ACC112 (cell line): Measurements from ENCODE around the gene AURKA.
A peak's percentile ranks its signal among the peaks of the same experiment; 100 is the strongest.

Source experiments
- H2AFZ ChIP-seq: fragments of 200-600 bp; sonication (generic); one replicate; pipeline ENCODE4 v1.6.0; 2017; ENCODE audit warnings: antibody characterized with exemption, low read length; ENCODE audit not compliant: unreplicated experiment
- H3K27ac ChIP-seq: fragments of 200-600 bp; sonication (generic); 2 replicates; pipeline ENCODE4 v1.5.1; 2014; ENCODE audit warnings: low read depth, mild to moderate bottlenecking, antibody characterized with exemption, low read length, moderate library complexity
- H3K27me3 ChIP-seq: fragments of 200-600 bp; sonication (generic); 2 replicates; pipeline ENCODE4 v1.6.1; 2014; ENCODE audit warnings: mild to moderate bottlenecking, antibody characterized with exemption, low read length, moderate library complexity, mixed read lengths; ENCODE audit not compliant: insufficient read depth
- H3K36me3 ChIP-seq: fragments of 200-600 bp; sonication (generic); 2 replicates; pipeline ENCODE4 v1.6.1; 2016; ENCODE audit warnings: mild to moderate bottlenecking, antibody characterized with exemption, low read length, moderate library complexity, mixed read lengths; ENCODE audit not compliant: insufficient read depth
- H3K4me1 ChIP-seq: fragments of 200-600 bp; sonication (generic); one replicate; pipeline ENCODE4 v1.6.1; 2016; ENCODE audit warnings: low read length, mixed read lengths; ENCODE audit not compliant: insufficient read depth, unreplicated experiment, control insufficient read depth
- H3K4me3 ChIP-seq: fragments of 200-600 bp; sonication (generic); 2 replicates; pipeline ENCODE4 v1.5.1; 2014; ENCODE audit warnings: mild to moderate bottlenecking, low read depth, low read length
- H3K79me2 ChIP-seq: fragments of 200-600 bp; sonication (generic); one replicate; pipeline ENCODE4 v1.6.0; 2016; ENCODE audit warnings: low read length; ENCODE audit not compliant: control insufficient read depth, unreplicated experiment, insufficient read depth

AURKA gene

DNA sequence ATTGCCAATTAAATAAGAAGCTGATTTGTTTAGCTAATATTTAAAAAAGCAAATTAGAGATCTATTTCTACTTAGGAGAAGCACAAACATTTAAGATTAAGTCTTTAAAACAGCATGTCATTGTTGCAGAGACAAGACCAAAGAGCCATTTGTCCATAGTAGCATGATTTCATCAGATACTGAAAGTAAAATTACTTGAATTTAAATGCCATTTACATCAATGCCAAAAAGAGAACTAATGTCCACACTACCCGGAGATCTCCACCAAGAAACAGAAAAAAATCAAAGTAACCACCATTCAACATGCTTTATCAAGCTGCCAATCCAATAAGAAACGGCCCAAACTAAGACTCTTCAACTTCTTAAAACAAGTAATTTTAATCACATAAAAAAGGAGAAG lies 15.7 kb downstream of the AURKA start:
- H3K27me3 ChIP-seq, result no peaks in the 10 kb centered on the region
- peaks cover 12% of the 10 kb centered on the region for H3K4me1 ChIP-seq
- no peak overlapping the region for H3K4me3 ChIP-seq
- no peak overlapping the region for H3K27ac ChIP-seq
- peaks cover 41% of the 10 kb centered on the region for H3K36me3 ChIP-seq
- peaks cover 83% of the 10 kb centered on the region for H3K79me2 ChIP-seq
- no peak overlapping the region for H2AFZ ChIP-seq

DNA sequence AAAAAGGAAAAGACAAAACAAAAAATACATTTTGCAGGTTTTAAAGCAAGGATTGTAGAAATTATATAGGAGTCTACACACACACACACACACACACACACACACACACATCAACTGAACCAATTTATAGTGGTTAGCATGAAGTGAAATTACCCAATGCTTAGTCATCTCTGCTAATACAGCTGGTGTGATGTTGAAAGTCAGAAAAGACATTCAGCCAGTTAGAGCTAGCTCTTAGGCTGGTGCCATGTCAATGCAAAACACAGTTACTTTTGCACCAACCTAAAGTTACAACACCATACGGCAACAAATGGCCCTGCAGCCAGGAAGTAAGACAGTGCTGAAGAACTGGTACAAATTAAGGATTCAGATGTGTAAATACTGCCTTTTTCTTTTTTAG lies 18.1 kb downstream of the AURKA start:
- no peak overlapping the region for H3K4me3 ChIP-seq
- H3K4me1 ChIP-seq, result peaks cover 12% of the 10 kb centered on the region
- H2AFZ ChIP-seq, result no peak overlapping the region
- H3K27ac ChIP-seq, result peak overlapping the region; percentile 49
- peaks cover 36% of the 10 kb centered on the region for H3K36me3 ChIP-seq
- H3K27me3 ChIP-seq, result no peaks in the 10 kb centered on the region
- H3K79me2 ChIP-seq, result peaks cover 70% of the 10 kb centered on the region

DNA sequence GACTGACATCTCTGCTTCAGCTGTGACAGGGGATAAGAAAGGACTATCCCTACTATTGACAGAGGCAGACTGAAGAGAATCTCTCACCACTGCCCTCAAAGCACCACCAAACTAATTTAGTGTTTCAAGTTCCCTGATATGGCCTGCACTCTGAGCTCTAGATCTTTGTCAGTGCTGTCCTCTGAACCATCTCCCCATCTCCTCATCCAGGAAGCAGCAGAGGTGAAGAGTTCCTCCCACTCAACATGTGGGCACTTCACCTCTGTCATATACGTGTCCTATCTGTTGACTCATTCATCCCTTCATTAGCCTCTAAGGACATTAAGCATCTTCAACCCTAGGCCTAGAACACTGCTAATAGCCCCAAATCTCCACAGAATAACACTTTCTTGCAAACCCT lies 19.2 kb downstream of the AURKA start:
- H3K27me3 ChIP-seq, result no peaks in the 10 kb centered on the region
- no peak overlapping the region for H3K4me3 ChIP-seq
- H3K4me1 ChIP-seq, result peaks cover 12% of the 10 kb centered on the region
- H3K36me3 ChIP-seq, result peaks cover 25% of the 10 kb centered on the region
- H3K27ac ChIP-seq, result no peak overlapping the region
- peaks cover 59% of the 10 kb centered on the region for H3K79me2 ChIP-seq
- H2AFZ ChIP-seq, result no peak overlapping the region

DNA sequence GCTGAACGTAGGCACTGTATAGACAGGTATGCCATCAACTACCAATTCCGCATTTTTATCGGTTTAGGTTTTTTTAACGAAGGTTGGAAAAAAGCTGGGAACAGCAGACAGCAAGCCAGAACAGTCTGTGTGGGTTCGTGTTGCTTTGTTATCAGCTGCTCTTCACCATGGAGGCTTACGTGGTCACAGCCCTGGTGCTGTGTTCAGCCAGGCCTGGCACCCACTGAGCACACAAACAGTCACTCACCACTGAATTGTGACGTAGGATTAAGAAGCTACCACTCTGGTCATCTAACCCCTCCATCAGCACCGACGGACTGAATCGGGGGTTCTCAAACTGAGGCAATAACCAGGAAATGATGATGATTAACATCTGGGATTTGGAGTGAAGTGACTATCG lies 20.0 kb downstream of the AURKA start:
- H3K36me3 ChIP-seq, result peaks cover 22% of the 10 kb centered on the region

DNA sequence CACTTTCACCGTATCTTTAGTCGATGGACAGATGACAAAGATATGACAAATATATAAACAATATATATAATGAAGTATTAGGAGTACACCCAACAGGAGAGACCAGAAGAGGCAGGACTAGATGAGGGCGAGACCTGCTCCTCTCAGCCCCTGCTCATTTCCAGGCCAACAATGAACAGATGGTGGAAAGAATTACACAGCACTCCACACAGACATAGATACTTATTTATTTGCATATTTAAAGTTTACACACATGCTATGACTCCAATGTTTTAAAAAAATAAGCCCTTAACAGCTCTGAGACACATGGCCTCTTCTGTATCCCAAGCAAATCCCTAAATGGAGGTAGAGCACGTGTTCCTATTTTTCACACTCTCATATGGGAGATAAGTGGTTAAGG lies 22.8 kb downstream of the AURKA start:
- H2AFZ ChIP-seq, result no peak overlapping the region
- H3K4me3 ChIP-seq, result no peak overlapping the region
- no peaks in the 10 kb centered on the region for H3K27me3 ChIP-seq
- no peak overlapping the region for H3K27ac ChIP-seq
- H3K79me2 ChIP-seq, result peaks cover 26% of the 10 kb centered on the region
- H3K4me1 ChIP-seq, result peaks cover 6% of the 10 kb centered on the region
- H3K36me3 ChIP-seq, result peaks cover 22% of the 10 kb centered on the region

More for the DNA sequence above, 20.0 kb downstream of the AURKA start:
- Histone ChIP-seq H3K27ac (no peak overlapping the region), H3K27me3 (no peaks in the 10 kb centered on the region), H2AFZ (no peak overlapping the region), H3K4me1 (peaks cover 12% of the 10 kb centered on the region), H3K79me2 (peaks cover 52% of the 10 kb centered on the region), H3K4me3 (no peak overlapping the region)

DNA sequence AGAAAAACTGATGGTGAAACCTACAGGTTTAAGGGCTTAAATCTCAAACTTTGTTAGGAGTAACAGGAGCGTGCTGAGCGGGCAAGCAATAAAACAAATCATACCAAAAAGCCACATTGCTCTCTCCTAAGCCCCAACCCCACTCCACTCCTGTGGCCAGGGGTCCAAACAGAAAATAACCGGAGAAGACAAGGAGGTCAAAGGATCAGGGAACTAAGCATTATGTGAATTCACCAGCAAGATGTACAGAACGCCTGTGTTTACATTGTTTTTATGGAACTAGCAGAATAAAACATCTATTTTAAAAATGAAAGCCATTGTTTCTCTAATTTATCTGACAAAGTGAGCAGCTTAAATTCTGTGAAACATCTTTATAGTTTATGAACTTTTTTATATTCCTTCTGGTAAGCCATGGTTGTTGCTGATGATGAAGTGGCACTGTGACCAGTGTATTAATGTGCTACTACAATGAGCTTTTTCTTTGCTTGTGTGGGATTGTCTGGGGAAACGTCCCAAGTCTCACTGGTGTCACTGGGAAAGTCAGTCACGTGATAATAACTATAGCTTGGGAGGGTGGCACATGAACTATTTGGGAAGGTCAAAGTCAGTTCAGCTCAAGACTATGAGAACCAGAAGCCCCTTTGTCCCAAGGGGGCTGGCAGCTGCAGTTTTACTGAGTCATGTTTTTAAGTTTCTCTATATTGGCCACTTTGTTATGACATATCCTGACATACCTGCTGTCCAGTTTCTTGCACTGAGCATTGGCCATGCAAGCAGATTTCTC lies 23.5 kb downstream of the AURKA start:
- Histone ChIP-seq H2AFZ (no peak overlapping the region), H3K36me3 (peaks cover 20% of the 10 kb centered on the region), H3K27me3 (no peaks in the 10 kb centered on the region), H3K4me3 (no peak overlapping the region), H3K27ac (no peak overlapping the region), H3K4me1 (peaks cover under 1% of the 10 kb centered on the region), H3K79me2 (peaks cover 20% of the 10 kb centered on the region)

DNA sequence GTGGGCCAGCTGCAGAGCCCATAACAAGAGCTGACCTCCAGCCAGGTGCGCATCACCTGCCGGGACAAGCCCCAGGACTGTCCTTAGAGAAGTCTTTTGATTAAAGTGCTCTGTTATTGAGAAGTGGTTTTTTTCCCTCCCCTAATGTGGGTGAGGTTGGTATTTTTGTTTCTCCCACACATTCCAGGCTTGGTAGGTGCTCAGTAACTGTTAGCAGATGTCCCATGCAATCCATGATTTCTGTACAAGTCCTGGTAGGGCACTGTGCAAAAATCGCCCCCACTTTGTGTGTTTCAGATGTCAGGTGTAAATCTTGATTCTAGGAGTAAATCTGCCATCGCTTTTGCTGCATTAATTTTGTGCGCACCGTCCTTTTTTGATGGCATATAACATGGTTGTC lies 28.5 kb downstream of the AURKA start:
- H3K27me3 ChIP-seq, result no peaks in the 10 kb centered on the region
- no peak overlapping the region for H3K4me3 ChIP-seq
- peaks cover 16% of the 10 kb centered on the region for H3K4me1 ChIP-seq
- peaks cover 16% of the 10 kb centered on the region for H3K79me2 ChIP-seq
- H3K36me3 ChIP-seq, result no peaks in the 10 kb centered on the region
- H3K27ac ChIP-seq, result no peak overlapping the region
- H2AFZ ChIP-seq, result no peak overlapping the region

DNA sequence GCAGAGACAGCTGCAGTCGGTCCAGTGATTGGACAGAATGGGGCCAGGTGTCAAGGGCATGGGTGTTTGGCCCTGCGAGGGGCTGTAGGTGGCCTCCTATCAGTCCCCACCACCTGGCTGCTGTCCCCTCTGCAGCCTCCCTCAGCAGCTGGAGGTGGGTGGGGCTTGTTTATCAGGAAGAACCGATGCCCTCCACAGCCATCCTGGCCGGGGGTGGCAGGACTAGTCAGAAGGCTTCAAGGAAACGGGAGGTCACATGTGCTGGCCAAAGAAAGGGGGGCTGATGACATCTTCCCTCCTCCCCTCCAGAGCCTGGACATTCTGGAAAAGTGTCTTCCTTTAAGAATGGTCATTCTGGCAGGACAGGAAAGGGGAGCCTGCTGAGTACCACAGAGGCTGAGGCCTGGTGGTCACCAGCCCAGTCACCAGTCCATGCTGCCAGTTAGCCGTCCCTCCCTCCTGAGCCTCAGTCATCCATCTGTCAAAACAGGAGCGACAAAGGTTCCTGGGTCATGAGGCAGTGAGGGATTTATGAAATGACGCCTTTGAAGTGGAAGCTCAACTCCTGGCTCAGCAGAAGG lies 29.1 kb downstream of the AURKA start:
- no peaks in the 10 kb centered on the region for H3K36me3 ChIP-seq
- H2AFZ ChIP-seq, result no peak overlapping the region
- H3K79me2 ChIP-seq, result peaks cover 16% of the 10 kb centered on the region
- H3K4me3 ChIP-seq, result no peak overlapping the region
- H3K27ac ChIP-seq, result no peak overlapping the region
- H3K27me3 ChIP-seq, result no peaks in the 10 kb centered on the region
- peaks cover 16% of the 10 kb centered on the region for H3K4me1 ChIP-seq

DNA sequence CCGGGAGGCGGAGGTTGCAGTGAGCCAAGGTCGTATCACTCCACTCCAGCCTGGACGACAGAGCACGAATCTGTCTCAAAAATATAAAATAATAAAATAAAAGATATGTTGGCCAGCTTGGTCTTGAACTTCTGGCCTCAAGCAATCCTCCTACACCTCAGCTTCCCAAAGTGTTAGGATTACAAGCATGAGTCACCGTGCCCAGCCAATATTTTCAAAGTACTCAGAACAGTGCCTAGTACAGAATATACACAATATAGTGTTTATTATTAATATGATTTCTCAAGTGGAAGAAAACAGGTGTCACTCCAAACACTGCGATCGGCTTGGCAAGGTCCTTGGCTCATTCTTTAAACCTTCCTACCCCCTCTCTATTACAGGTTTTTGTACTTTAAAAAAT lies 30.1 kb downstream of the AURKA start:
- Histone ChIP-seq H3K27ac (no peak overlapping the region), H3K36me3 (no peaks in the 10 kb centered on the region), H3K27me3 (no peaks in the 10 kb centered on the region), H3K4me3 (no peak overlapping the region), H3K4me1 (peaks cover 16% of the 10 kb centered on the region), H2AFZ (no peak overlapping the region), H3K79me2 (peaks cover 16% of the 10 kb centered on the region)

DNA sequence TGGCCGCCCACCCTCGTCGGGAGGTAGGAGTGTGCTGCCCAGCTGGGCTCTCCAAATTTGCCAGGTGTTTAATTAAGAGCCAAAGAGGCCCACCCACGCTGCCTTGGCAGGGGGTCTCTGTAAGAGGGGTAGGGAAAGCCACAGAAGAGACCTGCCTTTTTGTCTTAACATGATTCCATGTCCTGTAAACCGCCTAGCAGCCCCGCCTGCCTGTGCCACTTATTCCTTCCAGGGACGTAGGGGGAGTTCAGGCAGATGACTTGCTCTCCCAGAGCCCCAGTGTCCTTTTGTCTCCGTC lies 31.2 kb downstream of the AURKA start:
- Histone ChIP-seq H3K4me1 (peaks cover 16% of the 10 kb centered on the region), H3K79me2 (peaks cover 16% of the 10 kb centered on the region)

More for the DNA sequence above, 31.2 kb downstream of the AURKA start:
- Histone ChIP-seq H3K36me3 (no peaks in the 10 kb centered on the region), H3K27me3 (no peaks in the 10 kb centered on the region), H3K27ac (no peak overlapping the region), H3K4me3 (no peak overlapping the region; the same call in 1 of the 2 replicates), H2AFZ (no peak overlapping the region)
